K562 (cell line): ENCODE results near the gene PRXL2B. TPM values are rescaled to one million over a fixed set of nuclear protein-coding genes. Genes with fewer than 3 reads are reported as not detected.
A peak's percentile ranks its signal among the peaks of the same experiment; 100 is the strongest.

ENCODE experiments used
- ARID2 ChIP-seq: fragments of 450-650 bp; IDR thresholded peaks from 2 replicates; pipeline ENCODE4 v1.6.1; 2017; ENCODE audit warnings: antibody characterized with exemption, mild to moderate bottlenecking
- CC2D1A ChIP-seq: fragments of 450-650 bp; IDR thresholded peaks from 2 replicates; pipeline ENCODE4 v1.6.1; 2017; ENCODE audit warnings: mild to moderate bottlenecking
- CCNT2 ChIP-seq: IDR thresholded peaks from 2 replicates; pipeline ENCODE4 v1.6.1; 2011; ENCODE audit warnings: borderline replicate concordance, low read depth, mild to moderate bottlenecking, moderate library complexity, mixed read lengths, low read length; ENCODE audit not compliant: insufficient read length; ENCODE audit errors: extremely low read depth
- CREB1 ChIP-seq, 2 experiments: sonication (generic) in 1 of 2; formaldehyde crosslinking in 1 of 2; IDR thresholded peaks; 2 replicates each; pipeline versions ENCODE4 v1.6.1 to v1.8.0; 2012 to 2022; ENCODE audit warnings: inconsistent platforms in 1 of 2, mild to moderate bottlenecking in 1 of 2, missing genetic modification reagents in 1 of 2, moderate library complexity in 1 of 2
- CTCF ChIP-seq, 3 experiments: IDR thresholded peaks in 2 of 3; conservative IDR thresholded peaks in 1 of 3; 2 replicates each; pipeline ENCODE4 v1.5.1; 2011 to 2012; ENCODE audit warnings: low read length in 3 of 3, mild to moderate bottlenecking in 3 of 3, control low read depth in 2 of 3, improper control_type of control experiment in 1 of 3, inconsistent platforms in 1 of 3, low read depth in 1 of 3, mixed read lengths in 1 of 3, moderate library complexity in 1 of 3; ENCODE audit not compliant: insufficient read depth in 2 of 3
- DIDO1 ChIP-seq: fragments of 450-650 bp; IDR thresholded peaks from 2 replicates; pipeline ENCODE4 v1.6.1; 2016; ENCODE audit warnings: low read depth, missing biosample characterization, missing genetic modification characterization
- E2F5 ChIP-seq: sonication (generic); formaldehyde crosslinking; IDR thresholded peaks from 2 replicates; pipeline ENCODE4 v1.8.0; 2022; ENCODE audit warnings: mild to moderate bottlenecking, missing genetic modification reagents
- FOXA3 ChIP-seq, 2 experiments: fragments of 450-650 bp in 1 of 2; sonication (generic) in 1 of 2; formaldehyde crosslinking; IDR thresholded peaks in 1 of 2; conservative IDR thresholded peaks in 1 of 2; 2 replicates each; pipeline versions ENCODE4 v1.4.0 to v1.8.0; 2020 to 2022; ENCODE audit warnings: mild to moderate bottlenecking in 2 of 2, missing genetic modification reagents in 1 of 2
- FUS ChIP-seq: fragments of 200-400 bp; formaldehyde crosslinking; optimal IDR thresholded peaks from 2 replicates; pipeline ENCODE3; 2017; ENCODE audit warnings: low read depth, low read length
- HLTF ChIP-seq: fragments of 450-650 bp; IDR thresholded peaks from 2 replicates; pipeline ENCODE4 v1.6.1; 2016
- MYC ChIP-seq, 2 experiments: fragments of 250-450 bp in 1 of 2; sonication (Bioruptor Pico) in 1 of 2; IDR thresholded peaks; 2 replicates each; pipeline versions ENCODE4 v1.5.1 to v1.6.1; 2012 to 2021; ENCODE audit warnings: low read depth in 2 of 2, borderline replicate concordance in 1 of 2, improper control_type of control experiment in 1 of 2, low read length in 1 of 2, mild to moderate bottlenecking in 1 of 2, moderate library complexity in 1 of 2
- NCOR1 ChIP-seq: fragments of 450-650 bp; IDR thresholded peaks from 2 replicates; pipeline ENCODE4 v1.6.1; 2016; ENCODE audit warnings: mild to moderate bottlenecking, moderate library complexity
- PRMT5 ChIP-seq: sonication (generic); formaldehyde crosslinking; IDR thresholded peaks from 2 replicates; pipeline ENCODE4 v1.5.0; 2020; ENCODE audit warnings: missing genetic modification reagents
- RAD21 ChIP-seq, 2 experiments: fragments of 250-450 bp in 1 of 2; fragments of 450-650 bp in 1 of 2; sonication (Bioruptor Pico) in 1 of 2; formaldehyde crosslinking in 1 of 2; IDR thresholded peaks in 1 of 2; conservative IDR thresholded peaks in 1 of 2; 2 replicates each; pipeline versions ENCODE4 v1.4.0 to v1.8.0; 2020 to 2022; ENCODE audit warnings: mild to moderate bottlenecking in 2 of 2, moderate library complexity in 1 of 2
- RB1 ChIP-seq: fragments of 450-650 bp; IDR thresholded peaks from 2 replicates; pipeline ENCODE4 v1.6.1; 2017; ENCODE audit warnings: low read depth, mild to moderate bottlenecking
- RBBP5 ChIP-seq: fragments of 200-600 bp; sonication (generic); IDR thresholded peaks from 2 replicates; pipeline ENCODE4 v1.6.1; 2012; ENCODE audit warnings: borderline replicate concordance, mild to moderate bottlenecking, low read length, control low read depth, inconsistent platforms; ENCODE audit not compliant: insufficient read depth, poor library complexity, severe bottlenecking
- SMARCA4 ChIP-seq: fragments of 450-650 bp; IDR thresholded peaks from 2 replicates; pipeline ENCODE4 v1.6.1; 2016
- ZNF239 ChIP-seq: fragments of 250-450 bp; sonication (Bioruptor Pico); IDR thresholded peaks from 2 replicates; pipeline ENCODE4 v1.4.0; 2020; ENCODE audit warnings: mild to moderate bottlenecking
- polyA plus RNA-seq, 8 experiments: library from polyadenylated mRNA; depleted of rRNA in 4 of 8; stranded (reverse) in 5 of 8; unstranded in 3 of 8; fragments of >200 nt; fragmentation: Nextera tagmentation in 2 of 8; fragmentation: Illumina TruSeq in 1 of 8; extraction: Ambion mirVana in 2 of 8; extraction: Trizol in 1 of 8; gene quantifications; 2 replicates each; pipeline versions ENCODE4 v1.2.1 to v1.2.3, GENCODE V29; 2011 to 2014; ENCODE audit warnings: inconsistent platforms in 1 of 8, missing spikeins in 1 of 8
- total RNA-seq, 7 experiments: library from RNA; depleted of rRNA in 6 of 7; stranded (reverse); fragments of >200 nt in 6 of 7; fragmentation: Illumina TruSeq in 2 of 7; extraction: Trizol in 2 of 7; gene quantifications; 2 replicates each; pipeline versions ENCODE4 v1.2.1 to v1.2.3, GENCODE V29; 2011 to 2021; ENCODE audit warnings: low replicate concordance in 1 of 7

The PRXL2B gene
- total and polyA plus RNA-seq, 9 of the 15 experiments (the other 6 are each of a cell fraction or from before 2014, with no cell fraction given): 0.99 to 25.3 (median 11.8) TPM

GRCh38 chr1:2554621-2555387, 31.8 kb upstream of the PRXL2B start (continued):
- no peak for TF ChIP-seq DIDO1 (tag)
- no peak for TF ChIP-seq PRMT5 (CRISPR knock-in tag)
- peak; percentile 50; the same call in 1 of the 2 replicates for TF ChIP-seq CC2D1A
- no peak for TF ChIP-seq ZNF239 (CRISPR knock-in tag)
- peak; percentile 77 to 97 (median 90) for TF ChIP-seq CTCF (IDR thresholded peaks at IDR 0.05 in 2 of 3, conservative IDR thresholded peaks at IDR 0.05 in 1 of 3; ENCODE audit: insufficient read depth in 2 of 3, low read depth in 1 of 3, low read length in 3 of 3)
- no peak for TF ChIP-seq NCOR1
- TF ChIP-seq CREB1 (IDR thresholded peaks at IDR 0.05): no peak
- no peak for TF ChIP-seq CREB1 (CRISPR knock-in tag; IDR thresholded peaks at IDR 0.05)
- no peak for TF ChIP-seq SMARCA4
- peak; percentile 18; the same call in 1 of the 2 replicates for TF ChIP-seq RB1
- TF ChIP-seq HLTF: no peak
- TF ChIP-seq ARID2: peak; percentile 28; the same call in 1 of the 2 replicates
- TF ChIP-seq RBBP5: no peak
- no peak for TF ChIP-seq E2F5
- no peak for TF ChIP-seq FUS
- TF ChIP-seq FOXA3 (CRISPR knock-in tag; conservative IDR thresholded peaks at IDR 0.05 in 1 of 2, IDR thresholded peaks at IDR 0.05 in 1 of 2): no peak
- no peak for TF ChIP-seq CCNT2
- TF ChIP-seq RAD21 (CRISPR knock-in tag; conservative IDR thresholded peaks at IDR 0.05 in 1 of 2, IDR thresholded peaks at IDR 0.05 in 1 of 2): peak; percentile 77 to 83
- peak; percentile 32; the same call in 1 of the 2 replicates for TF ChIP-seq MYC (IDR thresholded peaks at IDR 0.05; ENCODE audit: low read depth, low read length)
- no peak for TF ChIP-seq MYC (CRISPR knock-in tag; IDR thresholded peaks at IDR 0.05; ENCODE audit: borderline replicate concordance, low read depth)
